Mucosa of stomach (tissue), 1 donor: Measurements from ENCODE around the gene SLC6A11.

Experiments used
- H3K27me3 ChIP-seq: one replicate; pipeline ENCODE4 v1.7.0; 2013; ENCODE audit warnings: mild to moderate bottlenecking, low read length; ENCODE audit not compliant: control insufficient read depth, insufficient read depth
- H3K36me3 ChIP-seq: one replicate; pipeline ENCODE4 v1.7.0; 2013; ENCODE audit warnings: low read length; ENCODE audit not compliant: control insufficient read depth, insufficient read depth
- H3K4me1 ChIP-seq: one replicate; pipeline ENCODE4 v1.7.0; 2013; ENCODE audit warnings: mild to moderate bottlenecking, low read length; ENCODE audit not compliant: control insufficient read depth, insufficient read depth
- H3K4me3 ChIP-seq: one replicate; pipeline ENCODE4 v1.7.0; 2013; ENCODE audit warnings: low read length
- H3K9ac ChIP-seq: one replicate; pipeline ENCODE4 v1.7.0; 2013; ENCODE audit warnings: mild to moderate bottlenecking, low read length, moderate library complexity
- H3K9me3 ChIP-seq: one replicate; pipeline ENCODE4 v1.7.0; 2013; ENCODE audit warnings: mild to moderate bottlenecking, low read length, moderate library complexity; ENCODE audit not compliant: control insufficient read depth
- donor health status: Pancreatic carcinoma.

The SLC6A11 gene

DNA sequence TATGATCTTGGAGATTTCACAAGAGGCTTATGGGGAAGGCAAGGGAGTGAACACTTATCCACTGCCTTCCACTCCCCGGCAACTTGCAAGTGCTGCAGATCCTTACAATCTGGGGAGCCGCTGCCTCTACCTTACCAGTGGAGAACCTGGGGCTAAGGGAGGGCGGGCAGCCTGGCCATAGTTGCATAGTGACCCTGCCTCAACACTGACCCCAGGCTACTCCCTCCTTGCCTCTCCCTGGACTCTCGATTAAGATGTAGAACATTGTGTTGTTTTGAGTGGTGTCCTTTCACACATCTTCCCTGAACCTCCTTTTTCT is 30.6 kb downstream of the SLC6A11 start:
- no peaks in the 10 kb centered on the region for H3K4me1 ChIP-seq
- no peak overlapping the region for H3K9ac ChIP-seq
- H3K27me3 ChIP-seq = no peaks in the 10 kb centered on the region
- no peak overlapping the region for H3K4me3 ChIP-seq
- no peaks in the 10 kb centered on the region for H3K9me3 ChIP-seq
- no peaks in the 10 kb centered on the region for H3K36me3 ChIP-seq

DNA sequence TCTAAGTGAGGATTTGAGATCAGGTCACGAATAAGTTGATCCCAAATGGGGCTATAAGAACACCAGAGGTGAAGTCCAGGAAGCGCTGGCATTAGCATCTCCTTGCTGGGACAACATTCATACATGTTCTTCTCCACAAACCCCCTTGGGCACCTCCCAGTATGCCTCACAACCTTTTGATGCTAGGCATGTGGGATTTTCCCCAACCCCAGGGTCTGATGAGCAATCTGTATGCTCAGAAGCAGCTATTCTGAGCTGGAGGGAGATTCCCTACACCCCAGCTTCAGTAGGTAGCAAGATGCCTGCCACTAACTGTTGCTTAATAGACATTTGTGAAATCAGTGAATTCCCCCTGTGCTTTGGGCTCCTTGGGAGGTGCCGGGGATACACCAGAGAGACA is 32.2 kb downstream of the SLC6A11 start:
- Histone ChIP-seq H3K4me3 (no peak overlapping the region), H3K36me3 (no peaks in the 10 kb centered on the region), H3K27me3 (peaks cover 4% of the 10 kb centered on the region), H3K4me1 (no peaks in the 10 kb centered on the region), H3K9me3 (no peaks in the 10 kb centered on the region), H3K9ac (no peak overlapping the region)

DNA sequence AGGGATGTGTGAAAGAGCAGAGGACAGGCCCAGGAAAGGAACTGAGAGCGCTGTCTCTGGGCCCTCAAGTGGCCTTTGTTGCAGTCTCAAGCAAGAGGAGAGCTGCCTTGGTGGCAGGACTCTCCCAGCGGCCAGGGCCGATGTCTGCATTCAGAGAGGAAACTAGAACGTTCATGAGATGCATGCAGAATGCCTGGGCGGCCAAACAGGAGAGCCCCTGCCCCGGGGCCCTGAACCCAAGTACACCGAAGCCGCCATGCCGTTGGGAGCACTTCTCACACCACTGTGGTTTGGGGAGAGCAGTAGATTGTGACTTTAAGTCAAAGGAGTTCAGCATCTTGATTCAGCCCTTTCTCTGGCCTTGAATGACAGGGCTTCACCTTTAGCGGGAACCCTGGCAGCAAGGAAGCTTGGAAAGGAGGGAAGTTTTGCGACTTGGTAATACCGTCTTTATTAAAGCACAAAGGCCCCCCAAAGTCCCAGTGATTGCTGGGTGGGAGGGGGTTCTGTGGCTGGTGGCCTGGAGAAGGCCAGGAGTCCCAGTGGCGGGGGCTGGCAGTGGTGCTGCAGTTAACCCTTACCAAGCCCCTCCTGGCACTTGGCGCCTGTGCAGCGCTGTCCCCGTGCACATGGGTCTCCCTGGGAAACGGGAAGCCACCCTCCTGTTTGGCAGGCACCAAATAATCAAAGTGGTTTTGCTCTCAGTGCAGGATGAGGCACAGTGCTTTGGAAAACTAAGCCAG is 36.2 kb downstream of the SLC6A11 start:
- Histone ChIP-seq H3K4me3 (no peak overlapping the region), H3K9ac (no peak overlapping the region), H3K36me3 (no peaks in the 10 kb centered on the region), H3K4me1 (no peaks in the 10 kb centered on the region), H3K27me3 (peaks cover 4% of the 10 kb centered on the region), H3K9me3 (no peaks in the 10 kb centered on the region)

DNA sequence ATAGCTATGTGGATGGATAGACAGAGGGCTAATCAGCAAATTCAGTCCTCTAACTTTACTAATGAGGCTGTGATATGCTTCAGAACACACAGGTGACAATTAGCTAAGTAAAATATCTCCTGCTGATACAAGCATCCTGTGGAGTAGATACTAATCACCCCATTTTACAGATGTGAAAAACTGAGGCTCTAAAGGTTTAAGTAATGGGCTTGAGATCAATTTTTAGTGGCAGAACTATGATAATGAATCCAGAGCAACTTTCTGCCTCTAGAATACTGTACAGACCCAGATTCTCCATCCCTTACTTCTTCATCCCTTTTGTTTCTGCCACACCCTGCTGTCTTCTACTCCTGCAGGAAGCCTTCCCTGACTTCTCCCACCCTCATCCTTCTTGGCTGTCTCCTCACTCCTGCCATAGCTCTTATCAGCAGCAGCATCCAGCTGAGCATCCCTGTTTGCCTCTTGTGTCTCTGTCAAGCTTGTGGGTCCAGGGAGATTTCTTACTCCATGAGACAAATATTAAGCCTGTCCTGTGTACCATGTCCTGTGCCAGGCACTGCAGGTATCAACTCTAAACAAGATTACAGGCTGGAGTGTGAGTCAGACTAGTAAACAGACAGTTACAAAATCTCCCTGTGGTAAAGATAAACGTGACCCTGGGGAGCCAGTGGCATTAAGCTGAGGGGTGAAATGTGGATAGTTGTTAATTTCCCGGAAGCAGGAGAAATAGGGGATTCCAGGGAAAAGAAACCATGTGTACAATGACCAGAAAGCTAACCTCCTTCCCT is 39.2 kb downstream of the SLC6A11 start:
- H3K36me3 ChIP-seq = no peaks in the 10 kb centered on the region
- no peaks in the 10 kb centered on the region for H3K4me1 ChIP-seq
- peaks cover 4% of the 10 kb centered on the region for H3K27me3 ChIP-seq
- no peak overlapping the region for H3K9ac ChIP-seq
- no peaks in the 10 kb centered on the region for H3K9me3 ChIP-seq
- no peak overlapping the region for H3K4me3 ChIP-seq

DNA sequence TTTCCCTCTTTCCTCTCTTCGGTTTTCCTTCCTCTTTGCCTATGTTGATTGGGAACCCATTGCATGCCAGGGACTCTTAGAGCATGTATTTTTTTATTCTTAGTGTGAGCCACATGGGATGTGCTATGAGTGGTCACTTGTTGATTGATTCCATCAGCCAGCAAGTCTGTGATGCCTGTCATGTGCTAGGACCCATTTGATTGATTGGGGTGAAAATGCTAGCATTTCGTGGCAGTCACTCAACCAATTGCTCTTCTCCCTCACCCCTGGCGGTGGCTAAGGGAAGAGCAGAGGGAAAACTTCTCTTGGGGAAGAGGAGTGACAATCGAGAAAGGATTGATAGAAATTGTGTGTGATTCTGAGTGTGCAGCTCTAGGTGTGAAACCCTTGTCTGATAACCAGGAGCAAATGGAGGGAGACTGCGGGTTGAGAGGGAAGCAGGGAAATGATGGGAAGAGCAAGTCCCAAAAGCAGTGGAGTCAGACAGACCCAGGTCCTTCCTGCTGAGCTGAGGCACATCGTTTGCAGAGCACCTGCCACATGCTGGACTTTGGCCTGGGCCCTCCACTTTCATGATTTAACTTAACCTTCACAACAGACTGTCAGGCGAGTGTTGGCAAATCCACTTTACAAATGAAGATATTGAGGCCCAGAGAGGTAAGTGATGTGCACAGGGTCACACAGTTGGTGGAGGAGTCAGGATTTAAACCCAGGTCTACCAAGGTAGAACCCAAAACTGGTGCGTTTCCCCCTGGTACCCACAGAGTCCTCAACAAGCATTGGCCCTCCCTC is 40.0 kb downstream of the SLC6A11 start:
- H3K36me3 ChIP-seq = no peaks in the 10 kb centered on the region
- peaks cover 4% of the 10 kb centered on the region for H3K27me3 ChIP-seq
- H3K9ac ChIP-seq = no peak overlapping the region
- H3K4me1 ChIP-seq = no peaks in the 10 kb centered on the region
- no peaks in the 10 kb centered on the region for H3K9me3 ChIP-seq
- H3K4me3 ChIP-seq = no peak overlapping the region

DNA sequence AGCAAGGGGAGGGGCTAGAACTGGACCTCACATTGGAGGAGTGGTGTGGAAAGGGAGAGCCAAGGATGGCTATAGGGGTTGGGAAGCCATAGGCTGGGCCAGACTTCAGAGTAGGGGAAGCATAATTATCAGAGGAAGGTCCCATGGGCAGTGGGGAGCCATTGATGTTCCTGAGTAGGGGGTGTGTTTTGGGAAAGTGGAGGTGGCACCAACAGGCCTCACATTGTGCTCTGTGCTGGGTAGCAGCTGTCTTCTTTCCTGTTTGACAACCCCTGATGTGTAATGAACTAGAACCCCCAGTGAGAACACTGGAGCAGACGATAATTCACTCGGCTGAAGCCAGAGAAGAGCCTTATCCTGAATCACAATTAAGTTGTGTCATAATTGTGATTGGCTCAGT is 41.2 kb downstream of the SLC6A11 start:
- H3K27me3 ChIP-seq = peaks cover 4% of the 10 kb centered on the region
- H3K4me1 ChIP-seq = no peaks in the 10 kb centered on the region
- H3K9ac ChIP-seq = no peak overlapping the region

DNA sequence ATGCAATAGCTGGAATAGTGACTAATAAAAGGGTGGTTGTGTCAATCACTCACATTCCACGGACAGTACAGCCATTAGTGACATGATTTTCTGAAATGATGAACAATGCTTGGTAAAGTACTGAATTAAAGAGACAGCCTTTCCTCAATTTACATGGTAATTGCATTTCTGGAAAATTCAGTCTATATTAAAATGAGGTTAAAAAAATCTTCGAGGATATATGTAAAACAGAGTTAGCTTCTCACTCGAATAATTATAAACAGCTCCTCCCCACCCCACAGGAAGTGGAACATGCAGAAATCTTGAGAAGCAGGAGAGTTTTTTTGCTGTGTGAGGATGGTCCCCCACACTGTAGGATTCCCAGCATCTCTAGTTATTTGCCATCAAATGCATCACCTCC is 42.1 kb downstream of the SLC6A11 start:
- Histone ChIP-seq H3K4me1 (no peaks in the 10 kb centered on the region), H3K27me3 (no peaks in the 10 kb centered on the region), H3K9ac (no peak overlapping the region), H3K9me3 (no peaks in the 10 kb centered on the region), H3K4me3 (no peak overlapping the region), H3K36me3 (no peaks in the 10 kb centered on the region)

More for the DNA sequence above, 41.2 kb downstream of the SLC6A11 start:
- Histone ChIP-seq H3K36me3 (no peaks in the 10 kb centered on the region), H3K4me3 (no peak overlapping the region), H3K9me3 (no peaks in the 10 kb centered on the region)

DNA sequence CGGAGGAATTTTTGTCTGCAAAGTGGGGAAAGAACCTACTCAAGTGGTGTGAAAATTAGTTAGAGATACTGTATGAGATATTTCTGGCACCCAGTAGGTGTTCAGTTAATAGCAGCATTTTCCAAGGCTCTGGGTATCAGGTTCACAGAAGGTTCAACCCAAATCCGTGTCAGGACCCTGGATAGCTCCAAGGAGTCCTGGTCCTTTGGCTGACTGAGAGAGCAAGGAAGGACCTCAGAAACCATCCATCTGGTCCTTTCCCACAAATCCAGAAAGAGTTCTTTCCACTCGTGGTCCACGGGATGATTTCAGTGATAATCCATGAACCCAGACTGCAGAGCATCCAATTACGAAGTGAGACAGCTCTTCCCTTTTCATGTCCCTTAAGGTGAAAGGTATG is 51.4 kb downstream of the SLC6A11 start:
- no peaks in the 10 kb centered on the region for H3K27me3 ChIP-seq
- no peak overlapping the region for H3K4me3 ChIP-seq
- no peak overlapping the region for H3K9ac ChIP-seq
- H3K36me3 ChIP-seq = no peaks in the 10 kb centered on the region
- no peaks in the 10 kb centered on the region for H3K4me1 ChIP-seq
- H3K9me3 ChIP-seq = no peaks in the 10 kb centered on the region

DNA sequence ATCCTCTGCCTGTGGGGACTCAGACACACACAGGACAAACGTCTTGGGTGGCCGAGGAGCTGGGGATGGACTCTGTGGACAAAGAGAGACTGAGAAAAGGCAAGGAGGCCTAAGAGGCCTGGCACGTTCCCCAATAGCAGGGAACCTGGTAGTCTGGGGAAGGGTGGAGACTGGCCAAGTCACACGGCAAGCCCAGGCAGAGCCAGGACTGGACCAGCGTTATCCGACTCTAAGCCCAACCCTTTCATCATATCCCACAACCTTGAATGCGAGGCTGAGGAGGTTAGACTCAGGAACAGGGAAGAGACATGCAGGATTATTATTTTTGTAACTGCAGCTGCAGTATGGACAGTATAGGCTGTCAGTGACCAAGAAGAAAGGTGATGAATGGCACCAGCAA is 53.4 kb downstream of the SLC6A11 start:
- Histone ChIP-seq H3K27me3 (no peaks in the 10 kb centered on the region), H3K4me3 (no peak overlapping the region), H3K9ac (no peak overlapping the region), H3K4me1 (no peaks in the 10 kb centered on the region), H3K9me3 (no peaks in the 10 kb centered on the region), H3K36me3 (no peaks in the 10 kb centered on the region)

DNA sequence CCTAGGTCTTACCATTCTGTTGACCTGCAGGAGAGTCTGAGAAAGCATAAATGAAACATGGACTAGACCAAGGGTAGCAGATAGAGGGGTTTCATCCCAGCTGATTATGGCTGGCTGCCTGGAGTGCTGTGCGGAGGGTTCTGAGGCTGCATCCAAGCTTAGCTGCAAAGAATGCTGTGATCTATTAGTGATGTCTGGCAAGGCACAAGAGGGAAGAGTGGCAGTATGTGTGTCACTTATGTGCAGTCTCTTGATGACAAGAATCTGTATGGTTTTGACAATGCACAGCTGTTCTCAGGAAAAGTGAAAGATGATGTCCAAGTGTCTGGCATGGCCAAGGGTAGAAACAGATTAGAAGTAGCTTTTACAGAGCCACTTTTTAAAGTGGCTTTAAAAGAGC is 54.3 kb downstream of the SLC6A11 start:
- H3K9me3 ChIP-seq = no peaks in the 10 kb centered on the region
- no peaks in the 10 kb centered on the region for H3K4me1 ChIP-seq
- H3K4me3 ChIP-seq = no peak overlapping the region

DNA sequence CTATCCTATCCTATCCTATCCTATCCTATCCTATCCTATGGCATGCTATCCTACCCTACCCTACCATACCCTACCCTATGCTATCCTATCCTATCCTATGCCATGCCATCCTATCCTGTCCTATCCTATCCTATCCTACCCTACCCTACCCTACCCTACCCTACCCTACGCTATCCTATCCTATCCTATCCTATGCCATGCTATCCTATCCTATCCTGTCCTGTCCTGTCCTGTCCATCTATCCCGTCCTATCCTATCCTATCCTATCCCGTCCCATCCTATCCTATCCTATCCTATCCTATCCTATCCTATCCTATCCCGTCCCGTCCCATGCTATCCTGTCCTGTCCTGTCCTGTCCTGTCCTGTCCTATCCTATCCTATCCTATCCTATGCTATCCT is 57.4 kb downstream of the SLC6A11 start:
- no peak overlapping the region for H3K9ac ChIP-seq
- H3K36me3 ChIP-seq = no peaks in the 10 kb centered on the region
- no peaks in the 10 kb centered on the region for H3K27me3 ChIP-seq
- no peaks in the 10 kb centered on the region for H3K4me1 ChIP-seq
- no peaks in the 10 kb centered on the region for H3K9me3 ChIP-seq
- no peak overlapping the region for H3K4me3 ChIP-seq

More for the DNA sequence above, 54.3 kb downstream of the SLC6A11 start:
- Histone ChIP-seq H3K27me3 (no peaks in the 10 kb centered on the region), H3K36me3 (no peaks in the 10 kb centered on the region), H3K9ac (no peak overlapping the region)

DNA sequence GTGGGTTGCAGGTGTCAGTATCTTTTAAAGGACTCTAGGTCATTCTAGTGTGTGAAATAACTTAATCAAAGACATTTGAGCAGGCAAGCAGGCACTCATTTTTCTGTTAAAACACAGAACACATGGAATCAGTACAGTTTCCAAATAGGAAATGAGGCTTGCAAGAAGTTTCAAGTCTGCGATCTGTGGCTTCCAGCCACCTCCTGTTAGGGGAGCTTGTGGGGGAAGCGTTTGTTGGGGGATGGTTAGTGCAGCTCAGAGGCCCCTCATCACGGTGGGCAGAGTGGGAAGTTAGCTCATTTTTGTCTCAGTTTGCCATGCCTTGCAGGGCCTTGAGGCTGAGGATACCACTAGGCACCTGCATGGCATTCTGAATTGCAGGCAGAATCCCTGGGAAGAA is 59.9 kb downstream of the SLC6A11 start:
- no peak overlapping the region for H3K9ac ChIP-seq
- H3K4me3 ChIP-seq = no peak overlapping the region
- H3K27me3 ChIP-seq = no peaks in the 10 kb centered on the region
- no peaks in the 10 kb centered on the region for H3K36me3 ChIP-seq
- H3K9me3 ChIP-seq = no peaks in the 10 kb centered on the region
- no peaks in the 10 kb centered on the region for H3K4me1 ChIP-seq
